Measurements from ENCODE around the gene RNASE3. TPM values are rescaled to one million over a fixed set of nuclear protein-coding genes. Genes with fewer than 3 reads are reported as not detected.
"Not testable (repeated sequence)": the region's sequence is repeated elsewhere in the genome, so short reads cannot be mapped to it uniquely, and the experiment has no call there.

The RNASE3 gene
- total RNA-seq, 2 donors from 2014 or later, result not detected

GRCh38 chr14:20895322-20895721, 4.1 kb downstream of the RNASE3 start:
- DNase-seq (ENCODE audit: low spot score in 2 of 2); H3K27ac Mint-ChIP-seq; ATAC-seq; H3K36me3 Mint-ChIP-seq; H3K9me3 Mint-ChIP-seq: not testable (repeated sequence)

DNA sequence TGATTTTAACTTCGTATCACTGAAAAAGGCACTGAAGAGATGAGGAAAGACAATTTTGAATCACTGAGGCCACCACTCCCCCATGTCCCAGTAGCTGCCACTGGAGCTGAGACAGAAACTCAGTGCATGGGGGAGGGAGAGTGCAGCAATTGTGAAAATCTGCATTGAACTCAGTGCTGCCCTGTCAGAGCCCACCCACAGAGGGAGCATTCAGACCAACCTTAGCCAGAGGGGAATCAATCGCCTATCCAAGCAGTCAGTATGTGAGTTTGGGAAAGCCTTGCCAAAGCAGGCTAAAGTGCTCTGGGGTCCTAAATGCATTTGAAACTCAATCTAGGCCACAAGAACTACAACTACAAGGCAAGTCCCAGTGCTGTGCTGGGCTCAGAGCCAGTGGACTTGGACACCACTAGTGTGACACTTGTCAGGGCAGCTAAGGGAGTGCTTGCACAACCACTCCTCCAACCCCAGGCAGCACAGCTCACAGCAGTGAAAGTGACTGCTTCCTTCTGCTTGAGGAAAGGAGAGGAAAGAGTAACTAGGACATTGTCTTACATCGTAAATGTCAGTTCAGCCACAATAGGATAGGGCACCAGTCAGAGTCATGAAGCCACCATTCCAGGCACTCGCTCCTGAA, 13.3 kb downstream of the RNASE3 start:
- no peaks in the 10 kb centered on the region for H3K9me3 Mint-ChIP-seq
- DNase-seq (ENCODE audit: low spot score in 2 of 2) (no peak), ATAC-seq (no peak)
- no peaks in the 10 kb centered on the region for H3K36me3 Mint-ChIP-seq
- no peak overlapping the region for H3K27ac Mint-ChIP-seq

DNA sequence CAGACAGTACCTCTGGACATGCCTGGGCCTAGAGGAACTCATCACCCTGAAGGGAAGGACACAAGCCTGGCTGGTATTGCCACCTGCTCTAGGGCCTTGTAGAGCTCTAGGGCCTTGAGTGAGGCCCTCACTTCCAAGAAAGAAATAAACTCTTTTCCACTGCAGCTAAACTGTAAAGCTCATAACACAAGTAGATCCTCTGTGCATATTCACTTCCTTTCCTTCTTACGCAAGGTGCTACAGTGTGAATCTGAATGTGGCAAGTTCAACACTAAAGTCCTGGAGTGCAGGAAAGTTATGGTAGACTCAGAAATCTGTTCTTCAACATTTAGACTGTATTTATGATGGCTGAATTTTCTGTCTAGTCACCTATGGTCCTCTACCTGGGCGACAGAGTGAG, 14.5 kb downstream of the RNASE3 start:
- H3K27ac Mint-ChIP-seq, result no peak overlapping the region
- no peaks in the 10 kb centered on the region for H3K9me3 Mint-ChIP-seq
- no peak for ATAC-seq
- DNase-seq (ENCODE audit: low spot score in 2 of 2), result no peak
- no peaks in the 10 kb centered on the region for H3K36me3 Mint-ChIP-seq

GRCh38 chr14:20907214-20907613, 16.0 kb downstream of the RNASE3 start:
- ATAC-seq (no peak), DNase-seq (ENCODE audit: low spot score in 2 of 2) (no peak)
- H3K27ac Mint-ChIP-seq, result no peak overlapping the region
- H3K9me3 Mint-ChIP-seq, result no peaks in the 10 kb centered on the region
- no peaks in the 10 kb centered on the region for H3K36me3 Mint-ChIP-seq

DNA sequence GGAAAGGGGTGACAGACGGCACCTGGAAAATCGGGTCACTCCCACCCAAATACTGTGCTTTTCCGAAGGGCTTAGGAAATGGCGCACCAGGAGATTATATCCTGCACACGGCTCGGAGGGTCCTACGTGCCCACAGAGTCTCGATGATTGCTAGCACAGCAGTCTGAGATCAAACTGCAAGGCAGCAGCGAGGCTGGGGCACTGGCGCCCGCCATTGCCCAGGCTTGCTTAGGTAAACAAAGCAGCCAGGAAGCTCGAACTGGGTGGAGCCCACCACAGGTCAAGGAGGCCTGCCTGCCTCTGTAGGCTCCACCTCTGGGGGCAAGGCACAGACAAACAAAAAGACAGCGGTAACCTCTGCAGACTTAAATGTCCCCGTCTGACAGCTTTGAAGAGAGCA, 19.6 kb downstream of the RNASE3 start:
- not testable (repeated sequence) for H3K9me3 Mint-ChIP-seq; ATAC-seq; DNase-seq (ENCODE audit: low spot score in 2 of 2); H3K27ac Mint-ChIP-seq; H3K36me3 Mint-ChIP-seq

DNA sequence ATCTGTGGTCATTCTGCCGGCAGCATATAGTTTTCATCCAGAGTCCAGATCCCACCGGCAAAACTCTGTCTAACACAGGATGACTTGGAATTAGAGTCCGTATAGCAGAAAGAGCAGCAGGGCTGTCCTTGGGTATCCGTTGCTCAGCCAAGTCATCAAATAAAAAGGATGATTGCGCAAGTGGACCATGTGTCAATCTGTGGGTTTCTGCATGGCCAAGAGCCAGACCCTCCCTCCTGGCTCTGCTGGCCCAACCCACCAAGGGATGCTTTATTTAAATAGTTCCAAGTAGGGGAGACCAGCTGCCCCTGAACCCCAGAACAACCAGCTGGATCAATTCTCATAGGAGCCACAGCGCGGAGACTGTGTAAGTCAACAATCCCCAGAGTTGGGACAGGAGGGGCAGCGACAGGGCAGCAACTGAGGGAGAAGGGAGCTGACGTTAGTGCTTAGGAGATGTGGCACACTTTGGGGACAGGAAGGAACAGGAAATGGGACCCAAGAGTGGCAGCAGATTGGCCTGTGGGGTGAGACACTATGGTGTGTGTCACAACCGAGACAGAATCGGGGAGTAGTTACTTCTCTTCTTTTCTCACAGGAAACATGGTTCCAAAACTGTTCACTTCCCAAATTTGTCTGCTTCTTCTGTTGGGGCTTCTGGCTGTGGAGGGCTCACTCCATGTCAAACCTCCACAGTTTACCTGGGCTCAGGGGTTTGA, 28.0 kb downstream of the RNASE3 start:
- H3K27ac Mint-ChIP-seq; H3K36me3 Mint-ChIP-seq; DNase-seq (ENCODE audit: low spot score in 2 of 2); H3K9me3 Mint-ChIP-seq; ATAC-seq: not testable (repeated sequence)

GRCh38 chr14:20923766-20924297, 32.6 kb downstream of the RNASE3 start:
- DNase-seq (ENCODE audit: low spot score in 2 of 2); H3K27ac Mint-ChIP-seq; ATAC-seq: not testable (repeated sequence)
- Mint-ChIP-seq H3K36me3 (peaks cover 4 to 16% of the 10 kb centered on the region in 2 donors), H3K9me3 (peaks cover 6 to 14% of the 10 kb centered on the region in 2 donors)

DNA sequence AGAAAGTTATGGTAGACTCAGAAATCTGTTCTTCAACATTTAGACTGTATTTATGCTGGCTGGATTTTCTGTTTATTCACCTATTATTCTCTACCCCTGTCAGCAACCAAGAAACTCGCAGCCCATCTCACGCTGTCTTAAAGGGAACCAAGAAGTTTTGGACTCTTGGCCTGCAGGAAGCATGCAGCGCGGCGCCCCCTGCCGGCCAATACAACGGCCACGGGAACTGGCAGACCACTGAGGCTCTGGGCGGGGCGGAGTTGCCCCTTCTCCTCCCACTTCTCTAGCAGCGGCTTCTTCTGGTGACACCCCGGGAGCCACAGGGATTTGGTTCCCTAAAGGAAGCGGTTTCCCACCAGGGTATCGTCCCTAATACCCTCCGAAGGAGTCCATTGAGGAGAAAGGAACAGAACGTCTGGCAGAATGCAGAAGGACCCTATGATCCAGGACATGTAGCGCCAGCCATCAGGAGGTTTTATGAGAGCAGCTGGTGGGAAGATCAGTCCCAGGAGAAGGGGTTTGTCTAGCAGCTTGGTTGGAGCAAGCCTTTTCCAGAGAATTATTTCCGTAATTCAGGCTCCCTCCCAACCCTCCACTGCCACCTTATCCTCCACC, 43.1 kb downstream of the RNASE3 start:
- no peak overlapping the region for H3K27ac Mint-ChIP-seq
- no peaks in the 10 kb centered on the region for H3K36me3 Mint-ChIP-seq
- ATAC-seq, result no peak

GRCh38 chr14:20935303-20935984, 44.3 kb downstream of the RNASE3 start:
- ATAC-seq, result no peak
- DNase-seq (ENCODE audit: low spot score in 2 of 2), result no peak
- Mint-ChIP-seq H3K9me3 (no peaks in the 10 kb centered on the region), H3K27ac (no peak overlapping the region), H3K36me3 (no peaks in the 10 kb centered on the region)

More for the DNA sequence above, 43.1 kb downstream of the RNASE3 start:
- peak in 1 of 2 donors; percentile 53 for DNase-seq (ENCODE audit: low spot score in 2 of 2)
- no peaks in the 10 kb centered on the region for H3K9me3 Mint-ChIP-seq

Other genes starting within 250 kb of the RNASE3 start
- gene OR6S1, start 249.7 kb upstream of the RNASE3 start, total RNA-seq, result not detected
- under 1 TPM; 0.23 to 0.60 TPM for gene RNASE4, start 206.8 kb upstream of the RNASE3 start, total RNA-seq
- 1 to 10 TPM in 1 of 2 donors, under 1 TPM in 1; 0.48 to 4.1 TPM for gene ANG, start 202.6 kb upstream of the RNASE3 start, total RNA-seq
- not detected for gene EDDM3A, start 145.5 kb upstream of the RNASE3 start, total RNA-seq
- not detected for gene EDDM3B, start 123.0 kb upstream of the RNASE3 start, total RNA-seq
- under 1 TPM; 0.39 to 0.66 TPM for gene RNASE6, start 110.1 kb upstream of the RNASE3 start, total RNA-seq
- gene RNASE1, start 88.5 kb upstream of the RNASE3 start, total RNA-seq, result not detected
- gene RNASE2, start 64.1 kb downstream of the RNASE3 start, total RNA-seq, result not detected
- 100 to 1,000 TPM; 105 to 142 TPM for gene METTL17, start 98.6 kb downstream of the RNASE3 start, total RNA-seq
- under 1 TPM in 1 of 2 donors, not detected in 1; 0.27 TPM for gene SLC39A2, start 107.9 kb downstream of the RNASE3 start, total RNA-seq
- 1 to 10 TPM; 7.6 to 7.8 TPM for gene NDRG2, start 133.7 kb downstream of the RNASE3 start, total RNA-seq
- gene TPPP2, start 138.8 kb downstream of the RNASE3 start, total RNA-seq, result not detected
- not detected for gene RNASE13, start 143.4 kb downstream of the RNASE3 start, total RNA-seq
- not detected for gene RNASE7, start 151.0 kb downstream of the RNASE3 start, total RNA-seq
- gene RNASE8, start 166.4 kb downstream of the RNASE3 start, total RNA-seq, result not detected
- under 1 TPM in 1 of 2 donors, not detected in 1; 0.23 TPM for gene ARHGEF40, start 178.9 kb downstream of the RNASE3 start, total RNA-seq
- 10 to 100 TPM; 10.0 to 21.9 TPM for gene ZNF219, start 207.3 kb downstream of the RNASE3 start, total RNA-seq
- under 1 TPM in 1 of 2 donors, not detected in 1; 0.25 TPM for gene TMEM253, start 209.7 kb downstream of the RNASE3 start, total RNA-seq